GM12865 (cell line): ENCODE measurements around the gene TOPORS.
"Not testable (repeated sequence)": the region's sequence is repeated elsewhere in the genome, so short reads cannot be mapped to it uniquely, and the experiment has no call there.

Experiments used
- DNase-seq: peaks from one replicate; pipeline ENCODE4 v3.0.0; 2010; ENCODE audit warnings: low read depth
- H3K4me3 ChIP-seq: 2 replicates; pipeline ENCODE4 v1.5.1; 2011; ENCODE audit warnings: mild to moderate bottlenecking, low read depth, low read length, control low read depth
- TF ChIP-seq, protein P1 (sequence below): IDR thresholded peaks from 2 replicates; pipeline ENCODE4 v1.5.1; 2011; ENCODE audit warnings: low read length, control low read depth, low read depth, inconsistent platforms; ENCODE audit not compliant: insufficient read depth; ENCODE audit errors: missing control alignments

Gene TOPORS

DNA sequence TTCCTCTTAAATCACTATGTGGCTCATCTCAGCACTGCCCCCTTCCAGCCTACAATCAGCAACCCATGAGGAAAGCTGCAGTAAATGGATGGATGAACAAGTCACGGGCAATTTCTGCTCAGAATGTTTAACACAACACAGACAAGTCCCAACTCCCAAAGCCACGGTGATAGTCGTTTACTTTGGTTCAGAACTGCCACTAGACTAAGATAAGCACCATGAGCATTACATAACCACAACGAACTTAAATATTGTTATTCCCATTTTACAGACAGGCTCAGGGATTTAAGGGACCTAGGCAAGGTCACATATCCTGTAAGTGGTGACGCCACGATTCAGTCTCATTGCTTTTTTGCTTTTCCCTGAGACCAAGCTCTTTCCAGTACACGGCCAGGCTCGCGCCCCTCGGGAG lies 2.2 kb downstream of the TOPORS start:
- DNase-seq = no peak
- H3K4me3 ChIP-seq = peak overlapping the region; percentile 71
- TF ChIP-seq, protein P1, sequence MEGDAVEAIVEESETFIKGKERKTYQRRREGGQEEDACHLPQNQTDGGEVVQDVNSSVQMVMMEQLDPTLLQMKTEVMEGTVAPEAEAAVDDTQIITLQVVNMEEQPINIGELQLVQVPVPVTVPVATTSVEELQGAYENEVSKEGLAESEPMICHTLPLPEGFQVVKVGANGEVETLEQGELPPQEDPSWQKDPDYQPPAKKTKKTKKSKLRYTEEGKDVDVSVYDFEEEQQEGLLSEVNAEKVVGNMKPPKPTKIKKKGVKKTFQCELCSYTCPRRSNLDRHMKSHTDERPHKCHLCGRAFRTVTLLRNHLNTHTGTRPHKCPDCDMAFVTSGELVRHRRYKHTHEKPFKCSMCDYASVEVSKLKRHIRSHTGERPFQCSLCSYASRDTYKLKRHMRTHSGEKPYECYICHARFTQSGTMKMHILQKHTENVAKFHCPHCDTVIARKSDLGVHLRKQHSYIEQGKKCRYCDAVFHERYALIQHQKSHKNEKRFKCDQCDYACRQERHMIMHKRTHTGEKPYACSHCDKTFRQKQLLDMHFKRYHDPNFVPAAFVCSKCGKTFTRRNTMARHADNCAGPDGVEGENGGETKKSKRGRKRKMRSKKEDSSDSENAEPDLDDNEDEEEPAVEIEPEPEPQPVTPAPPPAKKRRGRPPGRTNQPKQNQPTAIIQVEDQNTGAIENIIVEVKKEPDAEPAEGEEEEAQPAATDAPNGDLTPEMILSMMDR = no peak

DNA sequence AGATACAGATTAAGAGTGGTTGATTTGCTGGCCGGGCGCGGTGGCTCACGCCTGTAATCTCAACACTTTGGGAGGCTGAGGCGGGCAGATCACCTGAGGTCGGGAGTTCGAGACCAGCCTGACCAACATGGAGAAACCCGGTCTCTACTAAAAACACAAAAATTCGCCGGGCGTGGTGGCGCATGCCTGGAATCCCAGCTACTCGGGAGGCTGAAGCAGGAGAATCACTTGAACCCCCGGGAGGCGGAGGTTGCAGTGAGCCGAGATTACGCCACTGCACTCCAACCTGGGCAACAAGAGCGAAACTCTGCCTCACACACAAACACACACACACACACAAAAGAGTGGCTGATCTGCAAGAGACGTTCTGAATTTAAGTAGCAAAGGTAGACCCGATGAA lies 4.2 kb downstream of the TOPORS start:
- not testable (repeated sequence) for H3K4me3 ChIP-seq, DNase-seq

DNA sequence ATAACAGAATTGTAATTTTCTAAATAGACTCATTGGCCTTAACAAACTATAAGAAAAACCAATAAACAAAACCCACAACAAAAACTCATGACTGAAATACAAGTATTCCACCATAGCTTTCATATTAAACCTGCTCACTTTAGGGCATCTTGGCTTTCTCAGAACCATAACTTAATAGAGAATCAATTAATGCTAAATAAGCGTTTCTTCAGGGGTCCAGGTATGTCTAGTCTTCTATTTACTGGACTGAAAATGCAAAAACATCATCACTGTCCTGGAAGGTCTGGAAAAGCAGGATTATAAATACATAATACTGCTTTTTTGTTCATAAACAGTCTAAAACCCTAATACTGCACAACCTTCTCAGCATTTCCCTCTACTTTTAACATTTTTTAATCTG lies 6.5 kb downstream of the TOPORS start:
- H3K4me3 ChIP-seq = no peak overlapping the region
- TF ChIP-seq, protein P1 = no peak
- no peak for DNase-seq

DNA sequence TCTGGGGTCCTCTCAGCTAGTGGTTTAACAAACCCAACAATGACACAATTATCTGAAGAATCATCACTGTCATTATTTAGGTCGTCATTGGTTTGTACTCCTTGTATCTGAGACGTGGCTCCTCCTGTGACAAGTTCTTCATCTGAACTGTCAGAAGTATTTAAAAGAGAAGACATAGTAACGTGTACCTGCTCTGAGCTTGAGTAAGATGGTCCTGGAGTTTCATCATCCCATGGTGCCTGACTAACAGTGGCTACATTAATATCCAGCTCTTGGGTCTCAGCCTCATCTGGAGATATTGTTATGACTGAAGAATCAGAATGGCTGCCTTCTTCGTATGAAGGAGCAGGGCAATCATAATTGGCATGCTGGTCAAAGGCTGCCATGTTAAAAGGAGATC lies 9.3 kb downstream of the TOPORS start:
- H3K4me3 ChIP-seq = no peak overlapping the region
- TF ChIP-seq, protein P1 = no peak
- no peak for DNase-seq

DNA sequence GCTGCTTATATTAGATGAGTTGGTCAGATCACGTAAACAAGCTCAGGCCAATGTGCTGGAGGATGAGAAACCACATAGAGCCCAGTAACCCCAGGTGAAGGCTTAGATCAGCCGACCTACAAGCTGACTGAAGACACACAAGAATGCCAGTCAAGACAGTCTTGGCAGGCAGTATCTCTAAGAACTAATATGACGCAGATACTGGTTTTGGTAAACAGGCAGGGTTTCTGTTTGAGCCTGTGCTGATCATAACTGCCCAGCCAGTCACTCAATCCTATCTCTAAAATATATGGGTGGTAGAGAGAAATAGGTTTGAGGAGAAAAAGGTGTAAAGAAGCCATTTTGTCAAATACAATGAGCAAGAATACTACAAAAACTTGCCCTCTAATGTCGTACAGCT lies 18.6 kb downstream of the TOPORS start:
- no peak for DNase-seq
- TF ChIP-seq, protein P1 = no peak
- no peak overlapping the region for H3K4me3 ChIP-seq

DNA sequence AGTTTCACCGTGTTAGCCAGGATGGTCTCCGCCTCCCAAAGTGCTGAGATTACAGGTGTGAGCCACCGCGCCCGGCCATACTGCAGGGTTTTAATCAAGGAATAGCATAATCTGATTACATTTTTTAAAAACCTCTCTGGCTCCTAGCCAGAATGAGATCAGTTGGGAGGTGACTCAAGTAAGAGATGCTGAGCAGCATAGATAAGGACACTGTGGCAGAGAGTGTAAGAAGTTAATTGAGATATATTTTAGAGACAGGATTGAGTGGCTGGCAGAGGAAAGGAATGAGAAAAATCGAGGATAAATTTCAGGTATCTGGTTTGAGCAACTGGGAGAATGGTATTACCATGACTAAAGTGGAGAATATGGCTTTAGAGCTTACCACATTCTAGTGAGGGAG lies 19.1 kb downstream of the TOPORS start:
- TF ChIP-seq, protein P1 = no peak
- H3K4me3 ChIP-seq = no peak overlapping the region
- DNase-seq = no peak

DNA sequence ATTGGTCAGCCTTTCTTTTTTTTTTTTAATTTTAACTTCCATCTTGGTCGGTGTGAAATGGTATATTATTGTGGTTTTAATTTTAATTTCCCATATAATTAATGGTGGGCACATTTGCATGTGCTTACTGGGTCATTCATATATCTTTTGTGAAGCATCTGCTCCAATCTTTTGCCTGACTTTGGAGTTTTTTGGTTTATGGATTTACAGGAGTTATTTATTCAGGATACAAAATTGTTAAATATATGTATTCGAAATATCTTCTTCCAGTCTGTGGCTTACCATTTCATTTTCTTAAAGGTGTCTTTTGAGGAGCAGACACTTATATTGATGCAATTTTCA lies 25.7 kb downstream of the TOPORS start:
- DNase-seq = no peak
- peak overlapping the region; percentile 86 for H3K4me3 ChIP-seq
- TF ChIP-seq, protein P1 = no peak
